HCT116 (cell line): ENCODE measurements around the gene KANSL1. TPM values are rescaled to one million over a fixed set of nuclear protein-coding genes. Genes with fewer than 3 reads are reported as not detected.

ENCODE experiments used
- ATAC-seq: fragments of 200-7000 bp; cut with Tn5 transposase; 2 replicates; pipeline ENCODE4 v1.9.1; 2020; ENCODE audit warnings: mild to moderate bottlenecking, moderate library complexity
- BruUV-seq: library from RNA; stranded (reverse); fragments of 400-500 nt; replicated peaks from 2 replicates; lab custom pipeline; 2021; lab: Mats Ljungman, UMichigan
- CTCF ChIA-PET: fragments of 300-600 bp; sonication (Branson Sonifier 250); formaldehyde crosslinking; loops from one replicate; lab custom pipeline; 2021; ENCODE audit warnings: antibody characterized with exemption; lab: Charles Lee
- POLR2A ChIA-PET: fragments of 300-600, 350-600 bp; sonication (Branson Sonifier 250); formaldehyde crosslinking; loops from one replicate; lab custom pipeline; 2021; ENCODE audit warnings: antibody characterized with exemption; lab: Charles Lee
- RAD21 ChIA-PET, 2 experiments: fragments of 300-600 bp; sonication (Branson Sonifier 250); formaldehyde crosslinking; loops; one replicate each; lab custom pipeline; 2023; ENCODE audit warnings: low total read pairs in 2 of 2; ENCODE audit not compliant: uncharacterized antibody in 2 of 2, unreplicated experiment in 2 of 2, low non-redundant PET in 1 of 2; lab: Charles Lee
- DNase-seq: peaks from one replicate; pipeline ENCODE4 v3.0.0-alpha.2; 2010; ENCODE audit warnings: low read depth, low spot score
- H2AFZ ChIP-seq: fragments of 200-600 bp; shearing (Covaris generic), sonication (generic); 2 replicates; pipeline ENCODE4 v1.6.1; 2017; ENCODE audit warnings: low read depth, mixed run types, mixed read lengths, antibody characterized with exemption, low read length; ENCODE audit not compliant: poor library complexity, severe bottlenecking
- H3K27ac ChIP-seq: 2 replicates; pipeline ENCODE4 v1.5.1; 2012; ENCODE audit warnings: low read depth, low read length
- H3K27me3 ChIP-seq: fragments of 200-600 bp; sonication (generic); 2 replicates; pipeline ENCODE4 v1.6.1; 2016; ENCODE audit warnings: mixed run types, low read length, mixed read lengths; ENCODE audit not compliant: insufficient read depth
- H3K36me3 ChIP-seq, 2 experiments: fragments of 200-500 bp in 1 of 2; fragments of 200-600 bp in 1 of 2; sonication (Bioruptor generic) in 1 of 2; sonication (generic) in 1 of 2; 2 replicates each; pipeline versions ENCODE4 v1.5.1 to v1.6.1; 2014 to 2016; ENCODE audit warnings: low read length in 2 of 2, inconsistent platforms in 1 of 2, mixed read lengths in 1 of 2, mixed run types in 1 of 2; ENCODE audit not compliant: insufficient read depth in 2 of 2, control insufficient read depth in 1 of 2
- H3K4me1 ChIP-seq, 2 experiments: fragments of 200-600 bp in 1 of 2; sonication (generic) in 1 of 2; 2 replicates each; pipeline versions ENCODE4 v1.5.1 to v1.6.1; 2012 to 2017; ENCODE audit warnings: low read length in 2 of 2, inconsistent platforms in 1 of 2, mild to moderate bottlenecking in 1 of 2, mixed read lengths in 1 of 2, mixed run types in 1 of 2, moderate library complexity in 1 of 2; ENCODE audit not compliant: insufficient read depth in 2 of 2, control insufficient read depth in 1 of 2
- H3K4me2 ChIP-seq: fragments of 200-600 bp; sonication (generic); 2 replicates; pipeline ENCODE4 v1.6.1; 2017; ENCODE audit warnings: mixed run types, low read length, mixed read lengths
- H3K4me3 ChIP-seq, 2 experiments: fragments of 200-600 bp in 1 of 2; sonication (generic) in 1 of 2; replicated peaks in 1 of 2; 2 replicates each; pipeline ENCODE4 v1.5.1; 2011 to 2016; ENCODE audit warnings: low read length in 2 of 2, control low read depth in 1 of 2, low read depth in 1 of 2, mild to moderate bottlenecking in 1 of 2, mixed read lengths in 1 of 2, mixed run types in 1 of 2
- H3K79me2 ChIP-seq: fragments of 200-600 bp; sonication (generic); 2 replicates; pipeline ENCODE4 v1.6.1; 2017; ENCODE audit warnings: mild to moderate bottlenecking, mixed run types, low read length, moderate library complexity, mixed read lengths; ENCODE audit not compliant: insufficient read depth
- H3K9ac ChIP-seq: fragments of 200-600 bp; sonication (generic); 2 replicates; pipeline ENCODE4 v1.6.1; 2016; ENCODE audit warnings: low read length, mixed read lengths
- H3K9me2 ChIP-seq: fragments of 200-600 bp; sonication (generic), shearing (Covaris generic); 2 replicates; pipeline ENCODE4 v1.6.1; 2017; ENCODE audit warnings: mixed run types, mild to moderate bottlenecking, moderate library complexity; ENCODE audit not compliant: insufficient read depth
- H3K9me3 ChIP-seq, 2 experiments: fragments of 200-500 bp in 1 of 2; fragments of 200-600 bp in 1 of 2; sonication (Bioruptor generic) in 1 of 2; sonication (generic) in 1 of 2; 2 replicates each; pipeline ENCODE4 v1.6.1; 2014 to 2017; ENCODE audit warnings: low read length in 2 of 2, mixed read lengths in 2 of 2, inconsistent platforms in 1 of 2, low read depth in 1 of 2, mild to moderate bottlenecking in 1 of 2, mixed run types in 1 of 2, moderate library complexity in 1 of 2; ENCODE audit not compliant: control insufficient read depth in 1 of 2, insufficient read depth in 1 of 2
- H4K20me1 ChIP-seq: fragments of 200-600 bp; sonication (generic), shearing (Covaris generic); 2 replicates; pipeline ENCODE4 v1.6.1; 2017; ENCODE audit warnings: mixed run types, mild to moderate bottlenecking, moderate library complexity; ENCODE audit not compliant: insufficient read depth
- CEBPB ChIP-seq: IDR thresholded peaks from 2 replicates; pipeline ENCODE4 v1.6.1; 2012; ENCODE audit warnings: low read depth
- CTCF ChIP-seq, 3 experiments: fragments of 200-600 bp in 1 of 3; sonication (generic) in 1 of 3; IDR thresholded peaks in 2 of 3; conservative IDR thresholded peaks in 1 of 3; 2 replicates each; pipeline ENCODE4 v1.5.1; 2012 to 2017; ENCODE audit warnings: low read depth in 2 of 3, low read length in 2 of 3, antibody characterized with exemption in 1 of 3, borderline replicate concordance in 1 of 3, control low read depth in 1 of 3, mild to moderate bottlenecking in 1 of 3, mixed read lengths in 1 of 3, mixed run types in 1 of 3, moderate library complexity in 1 of 3; ENCODE audit not compliant: insufficient read depth in 1 of 3
- EGR1 ChIP-seq: IDR thresholded peaks from 2 replicates; pipeline ENCODE4 v1.6.1; 2012; ENCODE audit warnings: low read depth
- ELF1 ChIP-seq: IDR thresholded peaks from 2 replicates; pipeline ENCODE4 v1.6.1; 2012; ENCODE audit warnings: low read depth, borderline replicate concordance
- EZH2 ChIP-seq: fragments of 200-600 bp; sonication (generic); IDR thresholded peaks from 2 replicates; pipeline ENCODE4 v1.6.1; 2017; ENCODE audit warnings: antibody characterized with exemption, mixed run types
- FOSL1 ChIP-seq: IDR thresholded peaks from 2 replicates; pipeline ENCODE4 v1.6.1; 2012; ENCODE audit warnings: low read depth
- JUND ChIP-seq: IDR thresholded peaks from 2 replicates; pipeline ENCODE4 v1.6.1; 2012
- POLR2A ChIP-seq: IDR thresholded peaks from 2 replicates; pipeline ENCODE4 v1.7.0; 2011; ENCODE audit warnings: borderline replicate concordance; ENCODE audit not compliant: insufficient read depth, insufficient read length; ENCODE audit errors: extremely low read depth
- POLR2AphosphoS5 ChIP-seq: IDR thresholded peaks from 2 replicates; pipeline ENCODE4 v1.6.1; 2011; ENCODE audit warnings: mild to moderate bottlenecking, low read depth, low read length, moderate library complexity
- RAD21 ChIP-seq: IDR thresholded peaks from 2 replicates; pipeline ENCODE4 v1.6.1; 2012; ENCODE audit warnings: low read depth, mild to moderate bottlenecking
- SIN3A ChIP-seq: IDR thresholded peaks from 2 replicates; pipeline ENCODE4 v1.6.1; 2012; ENCODE audit warnings: low read depth
- SP1 ChIP-seq: IDR thresholded peaks from 2 replicates; pipeline ENCODE4 v1.6.1; 2012; ENCODE audit warnings: low read depth
- SRF ChIP-seq: IDR thresholded peaks from 2 replicates; pipeline ENCODE4 v1.6.1; 2012; ENCODE audit warnings: low read depth
- TCF7L2 ChIP-seq: IDR thresholded peaks from 2 replicates; pipeline ENCODE4 v1.7.0; 2011; ENCODE audit warnings: borderline replicate concordance, inconsistent platforms; ENCODE audit not compliant: insufficient read depth, insufficient read length; ENCODE audit errors: extremely low read depth
- YY1 ChIP-seq: IDR thresholded peaks from 2 replicates; pipeline ENCODE4 v1.6.1; 2011; ENCODE audit warnings: low read length, low read depth, moderate library complexity, mild to moderate bottlenecking; ENCODE audit not compliant: insufficient replicate concordance; ENCODE audit errors: extremely low read depth
- ZBTB33 ChIP-seq: IDR thresholded peaks from 2 replicates; pipeline ENCODE4 v1.6.1; 2011; ENCODE audit warnings: mild to moderate bottlenecking, low read length, moderate library complexity; ENCODE audit not compliant: insufficient replicate concordance; ENCODE audit errors: extremely low read depth
- ZFX ChIP-seq: fragments of 450-650 bp; IDR thresholded peaks from 2 replicates; pipeline ENCODE4 v1.6.1; 2017
- ZNF274 ChIP-seq: fragments of 200-500 bp; sonication (Bioruptor generic); IDR thresholded peaks from 2 replicates; pipeline ENCODE4 v1.6.1; 2014; ENCODE audit warnings: mild to moderate bottlenecking, low read depth, low read length, inconsistent platforms
- intact Hi-C: fragments of 100-400 bp; cut with micrococcal nuclease; formaldehyde crosslinking; loops from 2 replicates; pipeline ENCODE4 v1.10.0; 2022
- total RNA-seq: library from RNA; stranded (reverse); gene quantifications from one replicate; pipeline ENCODE4 v1.2.1, GENCODE V29; 2021; ENCODE audit not compliant: unreplicated experiment
- TF ChIP-seq, protein P1 (sequence below): IDR thresholded peaks from 2 replicates; pipeline ENCODE4 v1.6.1; 2012

KANSL1 gene
- total RNA-seq, 1 experiment from 2014 or later: 77.5 TPM

GRCh38 chr17:46141645-46142044 lies 51.6 kb downstream of the KANSL1 start:
- Histone ChIP-seq H3K27me3 (no peaks in the 10 kb centered on the region), H3K36me3 (no peaks in the 10 kb centered on the region), H3K79me2 (peaks cover 95% of the 10 kb centered on the region), H4K20me1 (peaks cover 75% of the 10 kb centered on the region), H3K9me3 (no peaks in the 10 kb centered on the region), H3K4me1 (peaks cover 4 to 6% of the 10 kb centered on the region in 2 experiments; a peak in 3 of 4 replicates), H3K4me2 (no peak overlapping the region), H3K9ac (no peak overlapping the region), H2AFZ (no peak overlapping the region), H3K27ac (no peak overlapping the region), H3K9me2 (no peaks in the 10 kb centered on the region), H3K4me3 (no peak overlapping the region)
- ATAC-seq (no peak), DNase-seq (no peak)
- TF ChIP-seq, protein P1, sequence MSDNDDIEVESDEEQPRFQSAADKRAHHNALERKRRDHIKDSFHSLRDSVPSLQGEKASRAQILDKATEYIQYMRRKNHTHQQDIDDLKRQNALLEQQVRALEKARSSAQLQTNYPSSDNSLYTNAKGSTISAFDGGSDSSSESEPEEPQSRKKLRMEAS: no peak
- TF ChIP-seq EGR1 (no peak), ZNF274 (no peak), RAD21 (no peak), SP1 (no peak), CEBPB (no peak), SIN3A (no peak), FOSL1 (no peak)
- intact Hi-C loops: no loop called here
- no TSS peak for BruUV-seq
- ChIA-PET POLR2A (no interaction called here), CTCF (no interaction called here), RAD21 (no interaction called here)

DNA sequence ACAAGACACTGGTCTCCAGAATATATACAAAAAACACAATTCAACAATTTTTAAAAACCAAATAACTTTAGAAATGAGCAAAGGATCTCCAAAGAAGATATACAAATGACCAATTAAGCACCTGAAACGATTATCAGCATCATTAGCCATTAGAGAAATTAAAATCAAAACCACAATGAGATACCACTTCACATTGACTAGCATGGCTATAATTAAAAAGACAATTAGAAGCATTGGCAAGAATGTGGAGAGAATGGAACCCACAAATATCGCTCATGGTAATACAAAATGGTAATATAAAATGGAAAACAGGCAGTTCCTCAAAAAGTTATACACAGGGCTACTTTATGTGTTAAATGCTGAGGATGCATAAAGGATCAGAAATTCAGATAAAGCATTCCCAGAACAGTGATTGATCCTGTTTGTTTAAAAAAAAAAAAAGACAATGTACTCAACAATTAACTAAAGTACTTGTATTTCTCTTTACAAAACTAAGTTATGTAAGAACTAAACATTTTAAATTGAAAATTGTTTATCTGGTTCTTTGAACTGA lies 52.5 kb downstream of the KANSL1 start:
- peaks cover 4 to 6% of the 10 kb centered on the region in 2 experiments; a peak in 3 of 4 replicates for H3K4me1 ChIP-seq
- ATAC-seq (no peak), DNase-seq (no peak)
- H3K4me2 ChIP-seq: no peak overlapping the region
- H2AFZ ChIP-seq: no peak overlapping the region
- ChIA-PET POLR2A (no interaction called here), RAD21 (no interaction called here), CTCF (no interaction called here)
- intact Hi-C loops: no loop called here
- BruUV-seq: no TSS peak
- H3K9ac ChIP-seq: no peak overlapping the region
- H4K20me1 ChIP-seq: peaks cover 80% of the 10 kb centered on the region
- H3K4me3 ChIP-seq: no peak overlapping the region
- no peaks in the 10 kb centered on the region for H3K27me3 ChIP-seq
- no peaks in the 10 kb centered on the region for H3K36me3 ChIP-seq
- peaks cover 97% of the 10 kb centered on the region for H3K79me2 ChIP-seq
- no peaks in the 10 kb centered on the region for H3K9me2 ChIP-seq
- H3K27ac ChIP-seq: no peak overlapping the region
- no peaks in the 10 kb centered on the region for H3K9me3 ChIP-seq
- TF ChIP-seq TCF7L2 (no peak), FOSL1 (no peak), SIN3A (no peak), EZH2 (no peak), POLR2A (no peak), CTCF (IDR thresholded peaks at IDR 0.05 in 2 of 3, conservative IDR thresholded peaks at IDR 0.05 in 1 of 3; ENCODE audit: borderline replicate concordance in 1 of 3, insufficient read depth in 1 of 3, low read depth in 2 of 3, low read length in 2 of 3) (no peak), ZFX (no peak), ZBTB33 (no peak), YY1 (no peak), POLR2AphosphoS5 (no peak), JUND (no peak), SRF (no peak), EGR1 (no peak), ELF1 (no peak)
